ENCODE data around the gene TCF12. TPM values are rescaled to one million over a fixed set of nuclear protein-coding genes. Genes with fewer than 3 reads are reported as not detected.

Gene TCF12
- total RNA-seq, 4 donors from 2014 or later: 50.5 to 117 (median 89.8) TPM

DNA sequence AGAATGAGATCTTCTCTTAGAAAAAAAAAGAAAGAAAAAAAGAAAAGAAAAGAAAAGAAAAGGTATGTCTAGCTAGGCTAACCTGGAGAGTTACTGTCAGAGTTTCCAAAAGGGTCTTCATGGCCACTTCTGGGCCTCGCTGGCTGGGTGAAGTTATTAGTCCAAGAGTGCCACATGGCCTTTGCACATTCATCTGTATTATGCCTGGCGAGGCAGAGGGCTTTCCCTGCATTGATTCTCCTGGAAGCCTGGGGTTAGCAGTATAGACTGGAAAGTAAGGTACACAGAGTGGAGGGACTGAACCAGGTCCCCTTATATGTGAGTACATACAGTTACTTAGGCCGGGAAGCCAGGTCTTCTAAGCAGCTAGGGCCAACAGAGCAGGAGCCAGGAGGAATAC is 403.0 kb downstream of the TCF12 start:
- H3K4me3 ChIP-seq (ENCODE audit: low read depth, poor library complexity, severe bottlenecking): no peak overlapping the region
- TF ChIP-seq, protein P1, sequence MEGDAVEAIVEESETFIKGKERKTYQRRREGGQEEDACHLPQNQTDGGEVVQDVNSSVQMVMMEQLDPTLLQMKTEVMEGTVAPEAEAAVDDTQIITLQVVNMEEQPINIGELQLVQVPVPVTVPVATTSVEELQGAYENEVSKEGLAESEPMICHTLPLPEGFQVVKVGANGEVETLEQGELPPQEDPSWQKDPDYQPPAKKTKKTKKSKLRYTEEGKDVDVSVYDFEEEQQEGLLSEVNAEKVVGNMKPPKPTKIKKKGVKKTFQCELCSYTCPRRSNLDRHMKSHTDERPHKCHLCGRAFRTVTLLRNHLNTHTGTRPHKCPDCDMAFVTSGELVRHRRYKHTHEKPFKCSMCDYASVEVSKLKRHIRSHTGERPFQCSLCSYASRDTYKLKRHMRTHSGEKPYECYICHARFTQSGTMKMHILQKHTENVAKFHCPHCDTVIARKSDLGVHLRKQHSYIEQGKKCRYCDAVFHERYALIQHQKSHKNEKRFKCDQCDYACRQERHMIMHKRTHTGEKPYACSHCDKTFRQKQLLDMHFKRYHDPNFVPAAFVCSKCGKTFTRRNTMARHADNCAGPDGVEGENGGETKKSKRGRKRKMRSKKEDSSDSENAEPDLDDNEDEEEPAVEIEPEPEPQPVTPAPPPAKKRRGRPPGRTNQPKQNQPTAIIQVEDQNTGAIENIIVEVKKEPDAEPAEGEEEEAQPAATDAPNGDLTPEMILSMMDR (IDR thresholded peaks at IDR 0.05): no peak
- no peak for TF ChIP-seq POLR2A (IDR thresholded peaks at IDR 0.05)
- intact Hi-C loops (cut with DNase I; ENCODE audit: low total_unique reads): no loop called here
- 98% methylated on average over 3 of the region's 3 CpGs for WGBS, 2 donors
- DNase-seq (ENCODE audit: low spot score in 2 of 2): no peak

DNA sequence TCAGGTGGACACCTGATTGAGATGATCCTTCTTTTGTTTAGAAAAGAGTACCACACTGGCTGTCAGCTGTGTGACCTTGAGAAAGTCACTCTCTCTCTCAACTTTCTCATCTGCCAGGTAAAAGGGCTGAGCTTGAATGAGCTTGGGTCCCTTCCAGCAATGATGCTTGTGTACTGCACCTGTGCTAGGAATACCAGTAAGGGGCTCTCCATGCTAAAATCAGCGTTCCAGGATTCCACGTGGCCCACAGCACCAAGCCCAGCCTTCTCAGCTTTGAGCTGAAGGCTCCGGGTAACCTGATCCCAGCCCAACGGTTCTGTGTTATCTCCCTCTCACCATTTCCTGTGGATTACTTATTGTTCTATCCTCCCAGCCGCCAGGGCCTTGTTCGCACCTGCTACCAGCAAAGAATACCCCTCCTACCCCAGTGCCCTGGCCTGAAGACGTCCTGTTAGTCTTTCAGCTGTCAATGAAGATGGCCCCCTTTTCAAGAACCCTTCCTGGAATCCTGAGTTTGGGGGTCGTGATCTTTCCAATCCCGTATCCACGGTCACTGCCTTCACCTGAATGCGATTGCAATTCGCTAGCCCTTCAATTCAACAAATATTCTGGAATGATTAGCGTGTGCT is 403.6 kb downstream of the TCF12 start:
- intact Hi-C loops (cut with DNase I; ENCODE audit: low total_unique reads): no loop called here
- 84 to 86% methylated on average over 13 of the region's 13 CpGs for WGBS, 2 donors

DNA sequence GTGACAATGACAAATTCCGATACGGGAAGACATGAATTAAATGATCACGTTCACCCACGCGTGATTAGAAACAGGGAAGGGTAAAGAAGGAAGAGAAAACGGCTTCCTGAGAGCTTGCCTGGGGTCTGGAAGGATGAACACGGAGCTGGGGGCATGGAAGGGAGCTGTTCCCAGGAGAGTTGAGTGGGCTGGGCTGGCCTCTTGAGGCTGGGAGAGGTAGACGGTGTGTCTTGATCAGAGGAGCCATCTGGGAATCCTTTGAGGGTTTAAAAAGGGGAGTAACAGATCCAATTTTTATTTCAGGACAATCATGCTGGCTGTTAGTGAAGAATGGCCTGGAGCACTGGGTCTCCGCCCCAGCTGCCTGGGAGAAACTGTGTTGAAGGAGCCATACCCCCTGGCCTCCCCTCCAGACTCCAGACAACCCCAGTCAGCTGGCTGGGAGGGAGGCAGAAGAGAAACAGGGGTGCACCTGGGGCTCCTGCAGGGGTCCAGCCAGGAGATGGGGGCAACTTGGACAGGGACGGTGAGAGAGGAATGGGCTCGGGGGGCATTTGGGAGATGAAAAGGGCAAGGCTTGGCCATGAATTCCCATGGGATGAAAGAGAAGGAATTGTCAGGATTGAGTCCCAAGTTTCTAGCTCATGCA is 404.3 kb downstream of the TCF12 start:
- no peak for DNase-seq (ENCODE audit: low spot score in 2 of 2)
- 87 to 94% methylated on average over 11 of the region's 11 CpGs for WGBS, 2 donors
- no peak overlapping the region for H3K4me3 ChIP-seq (ENCODE audit: low read depth, poor library complexity, severe bottlenecking)
- TF ChIP-seq, protein P1 (IDR thresholded peaks at IDR 0.05): no peak
- no peak for TF ChIP-seq POLR2A (IDR thresholded peaks at IDR 0.05)
- intact Hi-C loops (cut with DNase I; ENCODE audit: low total_unique reads): no loop called here

More for the DNA sequence above, 403.6 kb downstream of the TCF12 start:
- no peak for TF ChIP-seq POLR2A (IDR thresholded peaks at IDR 0.05)
- TF ChIP-seq, protein P1 (IDR thresholded peaks at IDR 0.05): no peak
- DNase-seq (ENCODE audit: low spot score in 2 of 2): no peak
- no peak overlapping the region for H3K4me3 ChIP-seq (ENCODE audit: low read depth, poor library complexity, severe bottlenecking)

DNA sequence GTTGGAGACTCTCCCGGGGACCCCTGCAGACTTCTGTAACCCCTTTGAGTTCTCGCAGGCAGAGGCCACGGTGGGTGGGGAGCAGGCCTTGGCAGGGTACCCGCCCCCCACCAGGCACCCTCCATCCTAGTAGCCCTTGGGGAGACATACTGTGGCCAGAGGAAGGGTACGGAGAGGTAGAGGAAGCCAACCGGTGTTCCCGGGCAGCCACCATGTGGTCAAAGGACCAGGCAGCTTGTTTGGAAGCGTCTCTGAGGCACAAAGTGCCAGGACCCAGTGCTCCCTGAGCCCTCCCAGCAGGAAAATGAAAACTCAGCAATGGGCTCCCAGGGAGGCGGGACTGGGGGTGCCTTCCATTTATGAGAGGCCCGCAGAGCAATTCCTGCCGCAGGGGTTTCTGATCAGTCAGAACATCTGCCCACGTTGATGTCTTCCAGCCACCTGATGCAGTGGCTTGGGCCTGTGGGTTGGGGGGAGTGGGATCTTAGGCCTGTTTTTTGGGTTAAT is 404.9 kb downstream of the TCF12 start:
- 86 to 87% methylated on average over 12 of the region's 12 CpGs for WGBS, 2 donors
- no peak for TF ChIP-seq POLR2A (IDR thresholded peaks at IDR 0.05)
- TF ChIP-seq, protein P1 (IDR thresholded peaks at IDR 0.05): no peak
- DNase-seq (ENCODE audit: low spot score in 2 of 2): no peak
- intact Hi-C loops (cut with DNase I; ENCODE audit: low total_unique reads): no loop called here
- H3K4me3 ChIP-seq (ENCODE audit: low read depth, poor library complexity, severe bottlenecking): no peak overlapping the region

DNA sequence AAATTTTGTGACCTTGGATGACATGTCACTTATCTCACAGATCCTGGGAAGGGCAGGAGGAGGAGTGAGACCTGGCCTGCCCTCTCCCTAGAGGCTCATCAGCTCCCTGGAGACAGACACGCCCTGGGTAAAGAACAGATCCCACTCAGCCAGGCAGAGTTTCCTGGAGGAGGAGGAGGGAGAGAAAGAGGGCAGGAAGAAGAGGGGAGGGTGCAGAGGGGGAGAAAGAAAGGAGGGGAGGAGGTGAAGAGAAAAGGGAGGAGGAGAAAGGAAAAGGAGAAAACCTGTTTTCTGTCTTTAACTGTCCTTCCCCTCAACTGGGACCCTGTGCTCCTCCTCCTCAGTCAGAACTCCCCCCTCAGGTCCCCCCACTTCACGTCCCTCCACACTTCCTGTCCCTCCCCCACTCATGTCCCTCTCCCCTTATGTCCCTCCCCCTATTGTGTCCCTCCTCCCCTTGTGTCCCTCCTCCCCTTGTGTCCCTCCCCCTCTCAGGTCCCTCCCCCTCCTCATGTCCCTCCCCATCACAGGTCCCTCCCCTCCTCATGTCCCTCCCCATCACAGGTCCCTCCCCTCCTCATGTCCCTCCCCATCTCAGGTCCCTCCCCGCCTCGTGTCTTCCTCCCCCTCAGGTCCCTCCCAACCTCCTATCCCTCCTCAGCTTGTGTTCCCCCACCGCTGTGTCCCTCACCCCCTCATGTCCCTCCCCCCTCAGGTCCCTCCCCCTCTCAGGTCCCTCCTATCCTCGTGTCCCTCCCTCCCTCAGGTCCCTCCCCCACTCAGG is 405.6 kb downstream of the TCF12 start:
- no peak for DNase-seq (ENCODE audit: low spot score in 2 of 2)
- TF ChIP-seq, protein P1 (IDR thresholded peaks at IDR 0.05): no peak
- TF ChIP-seq POLR2A (IDR thresholded peaks at IDR 0.05): no peak
- intact Hi-C loops (cut with DNase I; ENCODE audit: low total_unique reads): no loop called here
- 23 to 26% methylated on average over 3 to 5 of the region's 6 CpGs for WGBS, 2 donors
- H3K4me3 ChIP-seq (ENCODE audit: low read depth, poor library complexity, severe bottlenecking): no peak overlapping the region
